NCI-H446 treated with DMSO at 0.1 percent for 48 hours (cell line): ENCODE results near the gene LCORL.
A peak's percentile ranks its signal among the peaks of the same experiment; 100 is the strongest.
"Not testable (repeated sequence)": the region's sequence is repeated elsewhere in the genome, so short reads cannot be mapped to it uniquely, and the experiment has no call there.

Experiments
- DNase-seq: peaks from one replicate; lab custom pipeline; 2025; lab: John Stamatoyannopoulos, UW

LCORL gene

GRCh38 chr4:17851959-17852358 is 169.6 kb downstream of the LCORL start:
- no peak for DNase-seq

GRCh38 chr4:17850295-17850694 is 171.3 kb downstream of the LCORL start:
- not testable (repeated sequence) for DNase-seq

GRCh38 chr4:17846266-17846665 is 175.3 kb downstream of the LCORL start:
- no peak for DNase-seq

- no peak for DNase-seq
Measured at GRCh38 chr4:17823871-17824669, 197.5 kb downstream of the LCORL start.

GRCh38 chr4:17817027-17817426 is 204.5 kb downstream of the LCORL start:
- DNase-seq, result no peak

- no peak for DNase-seq
Measured at GRCh38 chr4:17816142-17816541, 205.4 kb downstream of the LCORL start.

GRCh38 chr4:17814140-17814539 is 207.4 kb downstream of the LCORL start:
- no peak for DNase-seq

- no peak for DNase-seq
Measured at GRCh38 chr4:17812801-17813200, 208.8 kb downstream of the LCORL start.

- DNase-seq, result no peak
Measured at GRCh38 chr4:17812125-17812524, 209.4 kb downstream of the LCORL start.

- DNase-seq, result no peak
Measured at GRCh38 chr4:17811078-17811603, 210.4 kb downstream of the LCORL start.

- peak; percentile 91 for DNase-seq
Measured at GRCh38 chr4:17810260-17811077, 211.1 kb downstream of the LCORL start, which contains the start of the genes DCAF16 and NCAPG. DCAF16 (minus strand) TSS chr4:17810757; CDS start chr4:17804141, 6,616 bp downstream. NCAPG (plus strand) TSS chr4:17810979; CDS start chr4:17811078, 99 bp downstream.

- DNase-seq, result no peak
Measured at GRCh38 chr4:17809667-17810066, 211.9 kb downstream of the LCORL start.

- DNase-seq, result no peak
Measured at GRCh38 chr4:17807446-17807845, 214.1 kb downstream of the LCORL start.

- DNase-seq, result no peak
Measured at GRCh38 chr4:17805580-17806155, 215.9 kb downstream of the LCORL start.

GRCh38 chr4:17797808-17798207 is 223.7 kb downstream of the LCORL start:
- no peak for DNase-seq

GRCh38 chr4:17794730-17795129 is 226.8 kb downstream of the LCORL start:
- no peak for DNase-seq
